ENCODE data around the gene SBNO1. TPM values are rescaled to one million over a fixed set of nuclear protein-coding genes. Genes with fewer than 3 reads are reported as not detected.

SBNO1 gene
- total and polyA plus RNA-seq, 7 donors = 6.8 to 49.6 (median 30.4) TPM

DNA sequence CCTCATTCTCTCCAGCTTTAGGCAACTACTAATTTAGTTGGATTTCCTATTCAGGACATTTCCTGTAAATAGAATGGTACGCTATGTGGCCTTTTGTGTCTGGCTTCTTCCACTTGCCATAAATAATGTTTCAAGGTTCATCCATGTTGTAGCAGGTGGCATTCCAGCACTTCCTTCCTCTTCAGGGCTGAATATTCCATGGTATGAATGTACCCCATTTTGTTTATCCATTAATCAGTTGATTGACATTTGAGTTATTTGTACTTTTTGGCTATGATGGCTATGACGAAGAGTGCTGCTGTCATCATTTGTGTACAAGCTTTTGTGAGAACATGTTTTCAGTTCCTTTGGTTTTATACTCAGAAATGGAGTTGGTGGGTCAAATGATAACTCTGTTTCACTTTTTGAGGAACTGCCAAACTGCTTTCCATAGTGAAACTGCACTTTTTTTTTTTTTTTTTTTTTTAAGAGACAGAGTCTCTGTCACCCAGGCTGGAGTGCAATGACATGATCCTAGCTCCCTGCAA is 86.5 kb downstream of the SBNO1 start:
- H3K4me3 ChIP-seq = no peak overlapping the region
- intact Hi-C loops (cut with DNase I) = no loop called here
- H3K9me3 ChIP-seq = no peaks in the 10 kb centered on the region
- WGBS, 3 donors = 65 to 75% (median 72%) methylated on average over 2 of the region's 2 CpGs
- ATAC-seq = no peak
- H3K4me1 ChIP-seq = no peaks in the 10 kb centered on the region
- TF ChIP-seq, protein P1, sequence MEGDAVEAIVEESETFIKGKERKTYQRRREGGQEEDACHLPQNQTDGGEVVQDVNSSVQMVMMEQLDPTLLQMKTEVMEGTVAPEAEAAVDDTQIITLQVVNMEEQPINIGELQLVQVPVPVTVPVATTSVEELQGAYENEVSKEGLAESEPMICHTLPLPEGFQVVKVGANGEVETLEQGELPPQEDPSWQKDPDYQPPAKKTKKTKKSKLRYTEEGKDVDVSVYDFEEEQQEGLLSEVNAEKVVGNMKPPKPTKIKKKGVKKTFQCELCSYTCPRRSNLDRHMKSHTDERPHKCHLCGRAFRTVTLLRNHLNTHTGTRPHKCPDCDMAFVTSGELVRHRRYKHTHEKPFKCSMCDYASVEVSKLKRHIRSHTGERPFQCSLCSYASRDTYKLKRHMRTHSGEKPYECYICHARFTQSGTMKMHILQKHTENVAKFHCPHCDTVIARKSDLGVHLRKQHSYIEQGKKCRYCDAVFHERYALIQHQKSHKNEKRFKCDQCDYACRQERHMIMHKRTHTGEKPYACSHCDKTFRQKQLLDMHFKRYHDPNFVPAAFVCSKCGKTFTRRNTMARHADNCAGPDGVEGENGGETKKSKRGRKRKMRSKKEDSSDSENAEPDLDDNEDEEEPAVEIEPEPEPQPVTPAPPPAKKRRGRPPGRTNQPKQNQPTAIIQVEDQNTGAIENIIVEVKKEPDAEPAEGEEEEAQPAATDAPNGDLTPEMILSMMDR (IDR thresholded peaks at IDR 0.05) = no peak
- H3K27ac ChIP-seq = no peak overlapping the region
- H3K27me3 ChIP-seq (ENCODE audit: insufficient read depth in 3 of 3, low read length in 2 of 3) = no peaks in the 10 kb centered on the region
- no peaks in the 10 kb centered on the region for H3K36me3 ChIP-seq (ENCODE audit: insufficient read depth in 1 of 2, low read depth in 1 of 2)
- no peak for DNase-seq

GRCh38 chr12:123273166-123273565 is 91.5 kb downstream of the SBNO1 start:
- no peak for ATAC-seq
- no peak for DNase-seq
- no peaks in the 10 kb centered on the region for H3K27me3 ChIP-seq (ENCODE audit: insufficient read depth in 3 of 3, low read length in 2 of 3)
- WGBS, 3 donors = 84 to 91% (median 85%) methylated on average over 15 of the region's 15 CpGs
- intact Hi-C loops (cut with DNase I) = no loop called here
- H3K9me3 ChIP-seq = no peaks in the 10 kb centered on the region
- TF ChIP-seq, protein P1 (IDR thresholded peaks at IDR 0.05) = no peak
- H3K4me3 ChIP-seq = no peak overlapping the region
- H3K4me1 ChIP-seq = peaks cover 21% of the 10 kb centered on the region
- no peaks in the 10 kb centered on the region for H3K36me3 ChIP-seq (ENCODE audit: insufficient read depth in 1 of 2, low read depth in 1 of 2)
- H3K27ac ChIP-seq = no peak overlapping the region

GRCh38 chr12:123271001-123271668 is 93.5 kb downstream of the SBNO1 start:
- peak; percentile 63 to 84 (median 79) for ATAC-seq
- 0 to 1% (median 1%) methylated on average over 57 to 108 of the region's 108 CpGs for WGBS, 3 donors
- H3K4me1 ChIP-seq = peaks cover 27% of the 10 kb centered on the region
- H3K27ac ChIP-seq = peak overlapping the region; percentile 69
- TF ChIP-seq, protein P1 (IDR thresholded peaks at IDR 0.05) = peak; percentile 73
- intact Hi-C loops (cut with DNase I) = loop anchor here in 1 of 2 donors (2.0 kb wide), 1 partner anchor 330 kb away; no protein-coding TSS in a partner anchor
- no peaks in the 10 kb centered on the region for H3K27me3 ChIP-seq (ENCODE audit: insufficient read depth in 3 of 3, low read length in 2 of 3)
- peaks cover 0 to 9% of the 10 kb centered on the region in 2 donors for H3K36me3 ChIP-seq (ENCODE audit: insufficient read depth in 1 of 2, low read depth in 1 of 2)
- no peaks in the 10 kb centered on the region for H3K9me3 ChIP-seq
- peak overlapping the region; percentile 62 for H3K4me3 ChIP-seq
- peak; percentile 82 to 89 for DNase-seq

GRCh38 chr12:123270214-123271000 is 94.2 kb downstream of the SBNO1 start:
- peaks cover 0 to 12% of the 10 kb centered on the region in 2 donors for H3K36me3 ChIP-seq (ENCODE audit: insufficient read depth in 1 of 2, low read depth in 1 of 2)
- H3K27ac ChIP-seq = peak overlapping the region; percentile 44
- 1 to 4% (median 2%) methylated on average over 42 to 51 of the region's 51 CpGs for WGBS, 3 donors
- intact Hi-C loops (cut with DNase I) = loop anchor here in 1 of 2 donors (2.0 kb wide), 1 partner anchor 330 kb away; no protein-coding TSS in a partner anchor
- TF ChIP-seq, protein P1 (IDR thresholded peaks at IDR 0.05) = no peak
- peaks cover 27% of the 10 kb centered on the region for H3K4me1 ChIP-seq
- ATAC-seq (peak in 1 of 4 donors; percentile 14), DNase-seq (peak; percentile 33 to 59)
- H3K27me3 ChIP-seq (ENCODE audit: insufficient read depth in 3 of 3, low read length in 2 of 3) = no peaks in the 10 kb centered on the region
- no peaks in the 10 kb centered on the region for H3K9me3 ChIP-seq
- peak overlapping the region; percentile 62 for H3K4me3 ChIP-seq

Data from psoas muscle (tissue), 8 donors.